ENCODE measurements around the gene LPCAT1.

GRCh38 chr5:1507961-1508658 is 15.7 kb downstream of the LPCAT1 start:
- TF ChIP-seq CTCF (IDR thresholded peaks at IDR 0.05) = no peak
- TF ChIP-seq POLR2A (IDR thresholded peaks at IDR 0.05) = no peak

Data from lower leg skin (tissue), 3 donors.